Medulla oblongata (tissue), 1 donor: ENCODE measurements around the gene DMD.

Experiments used
- DNase-seq: peaks from one replicate; pipeline ENCODE4 v3.0.0-alpha.2; 2015; ENCODE audit errors: extremely low spot score

Gene DMD

GRCh38 chrX:32489125-32489524 lies 722.2 kb downstream of the DMD start:
- DNase-seq: no peak

GRCh38 chrX:32483534-32484136 lies 727.7 kb downstream of the DMD start:
- DNase-seq: peak; percentile 1

GRCh38 chrX:32480019-32480418 lies 731.3 kb downstream of the DMD start:
- DNase-seq: no peak

- no peak for DNase-seq
These were observed 739.0 kb downstream of the DMD start for GRCh38 chrX:32472364-32472763.

- DNase-seq: no peak
These were observed 755.6 kb downstream of the DMD start for GRCh38 chrX:32455704-32456103.

- no peak for DNase-seq
These were observed 759.2 kb downstream of the DMD start for GRCh38 chrX:32451954-32452695.

GRCh38 chrX:32448945-32449344 lies 762.4 kb downstream of the DMD start:
- DNase-seq: no peak

- DNase-seq: peak; percentile 4
These were observed 763.0 kb downstream of the DMD start for GRCh38 chrX:32448320-32448719.

GRCh38 chrX:32447640-32448039 lies 763.7 kb downstream of the DMD start:
- no peak for DNase-seq

GRCh38 chrX:32443841-32444240 lies 767.5 kb downstream of the DMD start:
- no peak for DNase-seq

- DNase-seq: no peak
These were observed 790.1 kb downstream of the DMD start for GRCh38 chrX:32421266-32421665.

- DNase-seq: peak; percentile 2
These were observed 803.0 kb downstream of the DMD start for GRCh38 chrX:32408389-32408788.

GRCh38 chrX:32397562-32398216 lies 813.7 kb downstream of the DMD start:
- DNase-seq: no peak

GRCh38 chrX:32395878-32396277 lies 815.5 kb downstream of the DMD start:
- DNase-seq: no peak

GRCh38 chrX:32392655-32393054 lies 818.7 kb downstream of the DMD start:
- DNase-seq: no peak

- no peak for DNase-seq
These were observed 840.7 kb downstream of the DMD start for GRCh38 chrX:32370456-32371205.

- DNase-seq: no peak
These were observed 917.2 kb downstream of the DMD start for GRCh38 chrX:32293962-32294700.

- no peak for DNase-seq
These were observed 922.0 kb downstream of the DMD start for GRCh38 chrX:32289356-32289755.

GRCh38 chrX:32281853-32282252 lies 929.5 kb downstream of the DMD start:
- DNase-seq: no peak

- DNase-seq: no peak
These were observed 930.4 kb downstream of the DMD start for GRCh38 chrX:32280921-32281320.

GRCh38 chrX:32280489-32280888 lies 930.9 kb downstream of the DMD start:
- no peak for DNase-seq

GRCh38 chrX:32276153-32276552 lies 935.2 kb downstream of the DMD start:
- no peak for DNase-seq
